MCF 10A (cell line): ENCODE results near the gene IMP4. TPM values are rescaled to one million over a fixed set of nuclear protein-coding genes. Genes with fewer than 3 reads are reported as not detected.
A peak's percentile ranks its signal among the peaks of the same experiment; 100 is the strongest.

Experiments
- Bru-seq: library from RNA; stranded (reverse); fragments of 400-500 nt; gene quantifications from one replicate; lab custom pipeline; 2021; lab: Mats Ljungman, UMichigan
- BruChase-seq, 2 experiments: library from RNA; stranded (reverse); fragments of 400-500 nt; gene quantifications; one replicate each; lab custom pipeline; 2021; lab: Mats Ljungman, UMichigan
- BruUV-seq: library from RNA; stranded (reverse); fragments of 400-500 nt; replicated peaks from 2 replicates; lab custom pipeline; 2021; lab: Mats Ljungman, UMichigan
- CTCF ChIA-PET: fragments of 300-600 bp; sonication (Branson Sonifier 250); formaldehyde crosslinking; extraction: SDS; loops from one replicate; lab custom pipeline; 2021; ENCODE audit warnings: antibody characterized with exemption, inconsistent platforms; lab: Yijun Ruan, JAX
- POLR2A ChIA-PET: fragments of 300-600, 350-650 bp; sonication (Branson Sonifier 250); formaldehyde crosslinking; extraction: SDS; loops from one replicate; lab custom pipeline; 2020; ENCODE audit warnings: antibody characterized with exemption, inconsistent platforms; lab: Yijun Ruan, JAX
- DNase-seq: peaks from one replicate; pipeline ENCODE4 v3.0.0-alpha.2; 2018; ENCODE audit not compliant: unreplicated experiment
- H3K27ac Mint-ChIP-seq: one replicate; pipeline ENCODE4 v1.8.0; 2022; ENCODE audit warnings: mild to moderate bottlenecking, low read depth, mixed read lengths; ENCODE audit not compliant: unreplicated experiment
- H3K27me3 Mint-ChIP-seq: one replicate; pipeline ENCODE4 v1.8.0; 2022; ENCODE audit warnings: mixed read lengths; ENCODE audit not compliant: insufficient read depth, unreplicated experiment
- H3K36me3 Mint-ChIP-seq: one replicate; pipeline ENCODE4 v1.8.0; 2022; ENCODE audit warnings: mild to moderate bottlenecking, moderate library complexity, mixed read lengths; ENCODE audit not compliant: insufficient read depth, unreplicated experiment
- H3K4me1 Mint-ChIP-seq: one replicate; pipeline ENCODE4 v1.8.0; 2022; ENCODE audit warnings: mixed read lengths; ENCODE audit not compliant: insufficient read depth, unreplicated experiment
- H3K4me3 Mint-ChIP-seq: one replicate; pipeline ENCODE4 v1.8.0; 2022; ENCODE audit warnings: mild to moderate bottlenecking, moderate library complexity, mixed read lengths; ENCODE audit not compliant: unreplicated experiment
- H3K9me3 Mint-ChIP-seq: one replicate; pipeline ENCODE4 v1.8.0; 2022; ENCODE audit warnings: mixed read lengths; ENCODE audit not compliant: unreplicated experiment
- intact Hi-C: fragments of 100-400 bp; cut with micrococcal nuclease; formaldehyde crosslinking; loops from 2 replicates; pipeline ENCODE4 v1.14.1; 2022
- long read RNA-seq: library from polyadenylated mRNA; stranded (forward); transcript quantifications from one replicate; pipeline ENCODE4 v2.0.0, GENCODE V29; 2022
- total RNA-seq: library from RNA; stranded (reverse); gene quantifications from 2 replicates; pipeline ENCODE4 v1.2.3, GENCODE V29; 2022
- TF ChIP-seq, protein P1 (sequence below): fragments of 200-600 bp; IDR thresholded peaks from one replicate; pipeline ENCODE4 v1.8.0; 2022; ENCODE audit warnings: antibody characterized with exemption, mild to moderate bottlenecking; ENCODE audit not compliant: unreplicated experiment

IMP4 gene, protein sequence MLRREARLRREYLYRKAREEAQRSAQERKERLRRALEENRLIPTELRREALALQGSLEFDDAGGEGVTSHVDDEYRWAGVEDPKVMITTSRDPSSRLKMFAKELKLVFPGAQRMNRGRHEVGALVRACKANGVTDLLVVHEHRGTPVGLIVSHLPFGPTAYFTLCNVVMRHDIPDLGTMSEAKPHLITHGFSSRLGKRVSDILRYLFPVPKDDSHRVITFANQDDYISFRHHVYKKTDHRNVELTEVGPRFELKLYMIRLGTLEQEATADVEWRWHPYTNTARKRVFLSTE
- total RNA-seq (99.8 and 144 TPM in 2 replicates), Bru-seq, nascent RNA (percentile 78 among the genes with signal in this experiment), BruChase-seq, experiment 1, labeled RNA remaining after a 6-hour chase (percentile 87 among the genes with signal in this experiment), BruChase-seq, experiment 2, labeled RNA remaining after a 2-hour chase (percentile 85 among the genes with signal in this experiment)
- long read RNA-seq, transcript IMP4-208 (8 exons, 2,379 nt), result minor isoform, 25 of 374 reads
- long read RNA-seq, transcript IMP4-201 (9 exons, 1,740 nt), result major isoform, 226 of 374 reads
- long read RNA-seq, transcript IMP4-202 (9 exons, 822 nt), result minor isoform, 52 of 374 reads
- long read RNA-seq, transcript IMP4-211 (8 exons, 939 nt), result minor isoform, 5 of 374 reads
- long read RNA-seq, partial matches to known transcripts, result 5 of 374 reads
- long read RNA-seq, other reads (novel, unspliced or antisense), result 57 of 374 reads

DNA sequence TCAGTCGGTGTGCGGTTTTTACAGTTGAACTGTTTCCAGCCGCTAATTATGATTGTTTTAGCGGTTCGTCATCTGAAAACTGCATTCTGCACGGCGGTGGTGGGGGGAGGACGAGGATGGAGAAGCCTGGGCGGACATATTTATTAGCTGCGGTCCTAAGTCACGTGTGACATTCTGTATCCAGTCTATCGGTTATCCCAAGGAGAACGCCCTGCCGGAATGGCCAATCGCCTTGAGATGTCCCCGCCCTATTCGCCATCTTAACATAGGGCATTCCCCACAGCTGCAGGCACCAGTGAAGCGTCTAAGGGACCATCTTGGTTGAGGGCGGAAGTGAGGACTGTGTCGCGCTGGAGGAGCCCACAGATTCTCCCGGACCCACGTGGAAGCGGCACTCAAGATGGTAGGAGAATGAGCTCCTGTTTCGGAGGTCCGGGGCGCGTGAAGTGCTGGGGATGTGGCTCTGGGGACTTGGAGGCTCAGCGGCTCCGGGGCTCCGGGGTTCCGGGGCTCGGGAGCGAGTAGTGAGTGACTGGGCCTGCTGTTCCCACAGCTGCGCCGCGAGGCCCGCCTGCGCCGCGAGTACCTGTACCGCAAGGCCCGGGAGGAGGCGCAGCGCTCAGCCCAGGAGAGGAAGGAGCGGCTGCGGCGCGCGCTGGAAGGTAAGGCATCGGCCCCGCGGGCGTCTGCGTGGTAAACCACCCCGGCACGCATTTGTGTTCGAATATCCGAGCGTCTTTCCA lies at the start of gene IMP4:
Gene IMP4 (plus strand): TSS at position 365 of the 743 bp plus-strand sequence. CDS start 36 bp downstream, at position 401.
- H3K27me3 Mint-ChIP-seq, result no peaks in the 10 kb centered on the region
- intact Hi-C loops, result no loop called here
- TF ChIP-seq, protein P1, sequence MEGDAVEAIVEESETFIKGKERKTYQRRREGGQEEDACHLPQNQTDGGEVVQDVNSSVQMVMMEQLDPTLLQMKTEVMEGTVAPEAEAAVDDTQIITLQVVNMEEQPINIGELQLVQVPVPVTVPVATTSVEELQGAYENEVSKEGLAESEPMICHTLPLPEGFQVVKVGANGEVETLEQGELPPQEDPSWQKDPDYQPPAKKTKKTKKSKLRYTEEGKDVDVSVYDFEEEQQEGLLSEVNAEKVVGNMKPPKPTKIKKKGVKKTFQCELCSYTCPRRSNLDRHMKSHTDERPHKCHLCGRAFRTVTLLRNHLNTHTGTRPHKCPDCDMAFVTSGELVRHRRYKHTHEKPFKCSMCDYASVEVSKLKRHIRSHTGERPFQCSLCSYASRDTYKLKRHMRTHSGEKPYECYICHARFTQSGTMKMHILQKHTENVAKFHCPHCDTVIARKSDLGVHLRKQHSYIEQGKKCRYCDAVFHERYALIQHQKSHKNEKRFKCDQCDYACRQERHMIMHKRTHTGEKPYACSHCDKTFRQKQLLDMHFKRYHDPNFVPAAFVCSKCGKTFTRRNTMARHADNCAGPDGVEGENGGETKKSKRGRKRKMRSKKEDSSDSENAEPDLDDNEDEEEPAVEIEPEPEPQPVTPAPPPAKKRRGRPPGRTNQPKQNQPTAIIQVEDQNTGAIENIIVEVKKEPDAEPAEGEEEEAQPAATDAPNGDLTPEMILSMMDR, result no peak
- peak within 1 kb of the TSS; percentile 98 for H3K4me3 Mint-ChIP-seq
- CTCF ChIA-PET, result interaction anchor here (0.7 to 4.4 kb wide), 7 partner anchors 11 to 1152 kb away, joined by 3 to 37 read pairs (median 5); partner anchors contain the start of genes PTPN18 and SMPD4
- H3K4me1 Mint-ChIP-seq, result peaks cover 12% of the 10 kb centered on the region
- H3K27ac Mint-ChIP-seq, result peak within 1 kb of the TSS; percentile 98
- peak; percentile 99 for DNase-seq
- H3K36me3 Mint-ChIP-seq, result peaks cover 44% of the 10 kb centered on the region
- POLR2A ChIA-PET, result interaction anchor here (0.6 to 3.7 kb wide), 19 partner anchors 8 to 1339 kb away, joined by 3 to 61 read pairs (median 5); partner anchors contain the start of genes FAM168B, MZT2B, PLEKHB2 and PTPN18
- TSS peak; percentile 42 for BruUV-seq
- H3K9me3 Mint-ChIP-seq, result no peaks in the 10 kb centered on the region

DNA sequence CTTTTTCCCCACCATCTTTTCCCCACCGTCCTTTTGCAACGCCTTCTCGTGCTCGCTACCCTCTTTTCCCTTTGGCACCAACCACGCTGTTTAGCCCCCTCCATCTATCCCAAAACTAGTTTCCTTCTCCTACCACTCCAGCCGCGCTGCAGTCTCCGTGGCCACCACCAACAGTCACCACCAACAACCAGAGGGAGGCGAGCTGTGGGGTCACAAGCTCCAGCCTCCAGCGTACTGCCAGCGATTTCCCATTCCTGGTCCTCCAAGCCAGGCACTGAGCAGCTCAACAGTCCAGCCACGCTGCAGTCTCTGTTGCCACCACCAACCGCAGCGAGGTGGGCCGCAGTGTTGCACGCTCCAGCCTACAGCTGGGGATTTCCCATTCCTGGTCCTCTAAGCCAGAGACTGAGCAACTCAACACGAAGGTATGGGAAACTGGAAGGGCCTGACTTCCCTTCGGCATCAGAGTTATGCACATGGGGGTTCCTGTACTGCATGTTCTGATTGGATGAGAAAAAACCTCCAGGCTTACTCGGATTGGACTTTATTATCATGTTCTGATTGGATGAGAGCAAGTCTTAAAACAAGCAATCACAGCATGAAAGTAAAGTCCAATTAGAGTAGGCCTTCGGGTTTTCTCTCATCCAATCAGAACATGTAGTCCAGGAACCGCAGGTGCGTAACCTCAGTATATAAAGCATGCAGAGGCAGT lies 42.3 kb upstream of the IMP4 start:
- BruUV-seq, result no TSS peak
- TF ChIP-seq, protein P1, result no peak
- Mint-ChIP-seq H3K9me3 (no peaks in the 10 kb centered on the region), H3K36me3 (no peaks in the 10 kb centered on the region), H3K27ac (no peak overlapping the region), H3K27me3 (peaks cover 46% of the 10 kb centered on the region), H3K4me1 (no peaks in the 10 kb centered on the region), H3K4me3 (no peak overlapping the region)
- intact Hi-C loops, result no loop called here
- POLR2A ChIA-PET, result interaction anchor here (0.6 kb wide), 1 partner anchor 738 kb away, joined by 3 read pairs; no protein-coding TSS in a partner anchor
- DNase-seq, result no peak
- CTCF ChIA-PET, result interaction anchor here (1.1 kb wide), 2 partner anchors 31 to 33 kb away, joined by 3 to 4 read pairs; no protein-coding TSS in a partner anchor

DNA sequence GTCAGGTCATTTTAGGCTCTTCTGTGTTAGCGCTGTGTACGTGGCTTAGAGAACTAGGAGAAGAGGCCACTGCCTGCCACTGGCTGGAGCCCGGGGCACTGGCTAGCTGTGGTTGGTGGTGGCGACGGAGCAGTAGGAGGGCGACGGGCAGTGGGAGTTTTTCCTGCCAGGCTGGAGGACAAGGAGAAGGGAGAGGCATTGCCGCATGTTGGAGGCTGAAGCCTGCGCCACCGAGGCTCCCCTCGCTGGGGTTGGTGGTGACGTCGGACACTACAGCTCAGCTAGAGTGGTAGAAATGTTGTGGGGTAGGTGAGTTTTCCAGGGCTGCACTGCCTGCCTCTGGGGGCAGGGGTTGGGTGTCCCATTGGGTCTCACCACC lies 41.7 kb upstream of the IMP4 start:
- TF ChIP-seq, protein P1, result no peak
- POLR2A ChIA-PET, result interaction anchor here (0.6 kb wide), 1 partner anchor 738 kb away, joined by 3 read pairs; no protein-coding TSS in a partner anchor
- H3K9me3 Mint-ChIP-seq, result no peaks in the 10 kb centered on the region

More for the DNA sequence above, 41.7 kb upstream of the IMP4 start:
- DNase-seq, result no peak
- Mint-ChIP-seq H3K4me3 (no peak overlapping the region), H3K27me3 (peaks cover 41% of the 10 kb centered on the region), H3K4me1 (no peaks in the 10 kb centered on the region), H3K27ac (no peak overlapping the region), H3K36me3 (no peaks in the 10 kb centered on the region)
- BruUV-seq, result no TSS peak
- CTCF ChIA-PET, result interaction anchor here (1.1 kb wide), 1 partner anchor 31 kb away, joined by 4 read pairs; no protein-coding TSS in a partner anchor
- intact Hi-C loops, result no loop called here
